Measurements from ENCODE around the gene SULT4A1.
A peak's percentile ranks its signal among the peaks of the same experiment; 100 is the strongest.

GRCh38 chr22:43796567-43796966 lies 65.7 kb downstream of the SULT4A1 start:
- TF ChIP-seq POLR2A (IDR thresholded peaks at IDR 0.05): no peak
- TF ChIP-seq CTCF (IDR thresholded peaks at IDR 0.05): peak in 1 of 6 experiments; percentile 16
- TF ChIP-seq EP300 (IDR thresholded peaks at IDR 0.05): no peak
